ENCODE measurements around the gene PPP2CA. TPM values are rescaled to one million over a fixed set of nuclear protein-coding genes. Genes with fewer than 3 reads are reported as not detected.
A peak's percentile ranks its signal among the peaks of the same experiment; 100 is the strongest.

PPP2CA gene
- total and polyA plus RNA-seq, 2 of the 13 experiments (the other 11 are each of a cell fraction or from before 2014, with no cell fraction given) = 82.4 to 171 TPM

GRCh38 chr5:134245101-134245604 lies 19.3 kb upstream of the PPP2CA start (continued):
- TF ChIP-seq, protein P1, sequence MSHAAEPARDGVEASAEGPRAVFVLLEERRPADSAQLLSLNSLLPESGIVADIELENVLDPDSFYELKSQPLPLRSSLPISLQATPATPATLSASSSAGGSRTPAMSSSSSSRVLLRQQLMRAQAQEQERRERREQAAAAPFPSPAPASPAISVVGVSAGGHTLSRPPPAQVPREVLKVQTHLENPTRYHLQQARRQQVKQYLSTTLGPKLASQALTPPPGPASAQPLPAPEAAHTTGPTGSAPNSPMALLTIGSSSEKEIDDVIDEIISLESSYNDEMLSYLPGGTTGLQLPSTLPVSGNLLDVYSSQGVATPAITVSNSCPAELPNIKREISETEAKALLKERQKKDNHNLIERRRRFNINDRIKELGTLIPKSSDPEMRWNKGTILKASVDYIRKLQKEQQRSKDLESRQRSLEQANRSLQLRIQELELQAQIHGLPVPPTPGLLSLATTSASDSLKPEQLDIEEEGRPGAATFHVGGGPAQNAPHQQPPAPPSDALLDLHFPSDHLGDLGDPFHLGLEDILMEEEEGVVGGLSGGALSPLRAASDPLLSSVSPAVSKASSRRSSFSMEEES (CRISPR knock-in tag; IDR thresholded peaks at IDR 0.05) = peak; percentile 40; the same call in 1 of the 2 replicates
- TF ChIP-seq, protein P2, sequence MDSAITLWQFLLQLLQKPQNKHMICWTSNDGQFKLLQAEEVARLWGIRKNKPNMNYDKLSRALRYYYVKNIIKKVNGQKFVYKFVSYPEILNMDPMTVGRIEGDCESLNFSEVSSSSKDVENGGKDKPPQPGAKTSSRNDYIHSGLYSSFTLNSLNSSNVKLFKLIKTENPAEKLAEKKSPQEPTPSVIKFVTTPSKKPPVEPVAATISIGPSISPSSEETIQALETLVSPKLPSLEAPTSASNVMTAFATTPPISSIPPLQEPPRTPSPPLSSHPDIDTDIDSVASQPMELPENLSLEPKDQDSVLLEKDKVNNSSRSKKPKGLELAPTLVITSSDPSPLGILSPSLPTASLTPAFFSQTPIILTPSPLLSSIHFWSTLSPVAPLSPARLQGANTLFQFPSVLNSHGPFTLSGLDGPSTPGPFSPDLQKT (CRISPR knock-in tag; IDR thresholded peaks at IDR 0.05; ENCODE audit: borderline replicate concordance) = no peak
- TF ChIP-seq ZMAT3 (CRISPR knock-in tag; conservative IDR thresholded peaks at IDR 0.05) (no peak), TARDBP (CRISPR knock-in tag; IDR thresholded peaks at IDR 0.05) (no peak), GZF1 (CRISPR knock-in tag; IDR thresholded peaks at IDR 0.05) (no peak), KDM3A (CRISPR knock-in tag; IDR thresholded peaks at IDR 0.05; ENCODE audit: low read depth) (0 out of 2 replicates have a peak, but pooled peaks have one; percentile 23), PCBP1 (IDR thresholded peaks at IDR 0.05; ENCODE audit: borderline replicate concordance, low read depth, low read length) (no peak), HOXA3 (CRISPR knock-in tag; IDR thresholded peaks at IDR 0.05) (peak; percentile 44; the same call in 1 of the 2 replicates), ZNF672 (CRISPR knock-in tag; IDR thresholded peaks at IDR 0.05) (no peak), ETV6 (CRISPR knock-in tag; conservative IDR thresholded peaks at IDR 0.05) (no peak), ZBTB42 (CRISPR knock-in tag; IDR thresholded peaks at IDR 0.05) (no peak), ZBTB10 (CRISPR knock-in tag; IDR thresholded peaks at IDR 0.05; ENCODE audit: borderline replicate concordance) (no peak), WIZ (CRISPR knock-in tag; IDR thresholded peaks at IDR 0.05) (no peak), ZKSCAN1 (IDR thresholded peaks at IDR 0.05; ENCODE audit: low read length) (no peak), ZNF354B (CRISPR knock-in tag; IDR thresholded peaks at IDR 0.05) (no peak), ZNF230 (CRISPR knock-in tag; IDR thresholded peaks at IDR 0.05) (no peak), SMYD3 (CRISPR knock-in tag; IDR thresholded peaks at IDR 0.05) (no peak), ZNF496 (CRISPR knock-in tag; IDR thresholded peaks at IDR 0.05; ENCODE audit: insufficient replicate concordance) (no peak), KLF13 (CRISPR knock-in tag; IDR thresholded peaks at IDR 0.05) (no peak), ZNF138 (CRISPR knock-in tag; IDR thresholded peaks at IDR 0.05; ENCODE audit: low read depth) (no peak)
- TF ChIP-seq, protein P3, sequence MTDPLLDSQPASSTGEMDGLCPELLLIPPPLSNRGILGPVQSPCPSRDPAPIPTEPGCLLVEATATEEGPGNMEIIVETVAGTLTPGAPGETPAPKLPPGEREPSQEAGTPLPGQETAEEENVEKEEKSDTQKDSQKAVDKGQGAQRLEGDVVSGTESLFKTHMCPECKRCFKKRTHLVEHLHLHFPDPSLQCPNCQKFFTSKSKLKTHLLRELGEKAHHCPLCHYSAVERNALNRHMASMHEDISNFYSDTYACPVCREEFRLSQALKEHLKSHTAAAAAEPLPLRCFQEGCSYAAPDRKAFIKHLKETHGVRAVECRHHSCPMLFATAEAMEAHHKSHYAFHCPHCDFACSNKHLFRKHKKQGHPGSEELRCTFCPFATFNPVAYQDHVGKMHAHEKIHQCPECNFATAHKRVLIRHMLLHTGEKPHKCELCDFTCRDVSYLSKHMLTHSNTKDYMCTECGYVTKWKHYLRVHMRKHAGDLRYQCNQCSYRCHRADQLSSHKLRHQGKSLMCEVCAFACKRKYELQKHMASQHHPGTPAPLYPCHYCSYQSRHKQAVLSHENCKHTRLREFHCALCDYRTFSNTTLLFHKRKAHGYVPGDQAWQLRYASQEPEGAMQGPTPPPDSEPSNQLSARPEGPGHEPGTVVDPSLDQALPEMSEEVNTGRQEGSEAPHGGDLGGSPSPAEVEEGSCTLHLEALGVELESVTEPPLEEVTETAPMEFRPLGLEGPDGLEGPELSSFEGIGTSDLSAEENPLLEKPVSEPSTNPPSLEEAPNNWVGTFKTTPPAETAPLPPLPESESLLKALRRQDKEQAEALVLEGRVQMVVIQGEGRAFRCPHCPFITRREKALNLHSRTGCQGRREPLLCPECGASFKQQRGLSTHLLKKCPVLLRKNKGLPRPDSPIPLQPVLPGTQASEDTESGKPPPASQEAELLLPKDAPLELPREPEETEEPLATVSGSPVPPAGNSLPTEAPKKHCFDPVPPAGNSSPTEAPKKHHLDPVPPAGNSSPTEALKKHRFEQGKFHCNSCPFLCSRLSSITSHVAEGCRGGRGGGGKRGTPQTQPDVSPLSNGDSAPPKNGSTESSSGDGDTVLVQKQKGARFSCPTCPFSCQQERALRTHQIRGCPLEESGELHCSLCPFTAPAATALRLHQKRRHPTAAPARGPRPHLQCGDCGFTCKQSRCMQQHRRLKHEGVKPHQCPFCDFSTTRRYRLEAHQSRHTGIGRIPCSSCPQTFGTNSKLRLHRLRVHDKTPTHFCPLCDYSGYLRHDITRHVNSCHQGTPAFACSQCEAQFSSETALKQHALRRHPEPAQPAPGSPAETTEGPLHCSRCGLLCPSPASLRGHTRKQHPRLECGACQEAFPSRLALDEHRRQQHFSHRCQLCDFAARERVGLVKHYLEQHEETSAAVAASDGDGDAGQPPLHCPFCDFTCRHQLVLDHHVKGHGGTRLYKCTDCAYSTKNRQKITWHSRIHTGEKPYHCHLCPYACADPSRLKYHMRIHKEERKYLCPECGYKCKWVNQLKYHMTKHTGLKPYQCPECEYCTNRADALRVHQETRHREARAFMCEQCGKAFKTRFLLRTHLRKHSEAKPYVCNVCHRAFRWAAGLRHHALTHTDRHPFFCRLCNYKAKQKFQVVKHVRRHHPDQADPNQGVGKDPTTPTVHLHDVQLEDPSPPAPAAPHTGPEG (CRISPR knock-in tag; IDR thresholded peaks at IDR 0.05) = no peak

Data from HepG2 (cell line).